ENCODE measurements around the gene FAM114A1. TPM values are rescaled to one million over a fixed set of nuclear protein-coding genes. Genes with fewer than 3 reads are reported as not detected.

FAM114A1 gene
- total and polyA plus RNA-seq, 2 of the 4 experiments (the other 2 are of a cell fraction): 135 to 649 TPM

DNA sequence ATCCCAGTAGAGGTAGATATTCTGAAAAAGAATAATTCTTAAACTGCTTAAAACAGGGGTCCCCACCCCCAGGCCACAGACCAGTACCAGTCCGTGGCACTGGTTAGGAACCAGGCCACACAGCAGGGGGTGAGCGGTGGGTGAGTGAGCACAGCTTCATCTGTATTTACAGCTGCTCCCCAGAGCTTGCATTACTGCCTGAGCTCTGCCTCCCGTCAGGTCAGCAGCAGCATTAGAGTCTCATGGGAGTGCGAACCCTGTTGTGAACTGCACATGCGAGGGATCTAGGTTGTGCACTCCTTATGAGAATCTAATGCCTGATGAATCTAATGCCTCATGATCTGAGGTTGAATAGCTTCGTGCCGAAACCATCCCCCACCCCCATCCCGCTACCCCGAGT is 76.8 kb downstream of the FAM114A1 start:
- Histone ChIP-seq H3K27ac (ENCODE audit: insufficient read depth, low read length) (peak overlapping the region; percentile 82), H4K5ac (ENCODE audit: low read depth, low read length) (peak overlapping the region; percentile 84), H2BK20ac (ENCODE audit: low read depth, low read length) (no peak overlapping the region), H2BK15ac (ENCODE audit: low read depth, low read length) (0 out of 3 replicates have a peak overlapping the region, but pooled peaks have one; percentile 17), H3K23ac (ENCODE audit: low read depth, low read length) (no peak overlapping the region), H3K18ac (ENCODE audit: low read depth, low read length) (peak overlapping the region; percentile 87), H2BK120ac (ENCODE audit: low read depth, low read length) (peak overlapping the region; percentile 51; the same call in 1 of the 2 replicates), H3K9me3 (ENCODE audit: control insufficient read depth, insufficient read depth, low read length) (no peaks in the 10 kb centered on the region), H3K36me3 (ENCODE audit: control insufficient read depth, insufficient read depth, low read length) (peaks cover 33% of the 10 kb centered on the region), H2AK9ac (replicated peaks; ENCODE audit: low read depth, low read length, poor library complexity) (no peak overlapping the region), H3K9ac (ENCODE audit: low read depth, low read length) (peak overlapping the region; percentile 10; the same call in 1 of the 2 replicates), H2AK5ac (ENCODE audit: low read depth, low read length) (peak overlapping the region; percentile 50; the same call in 1 of the 2 replicates), H4K20me1 (ENCODE audit: insufficient read depth, low read length) (no peaks in the 10 kb centered on the region), H3K27me3 (ENCODE audit: control insufficient read depth, insufficient read depth, low read length) (no peaks in the 10 kb centered on the region), H2BK5ac (ENCODE audit: low read depth, low read length, poor library complexity, severe bottlenecking) (peak overlapping the region; percentile 73), H2AFZ (replicated peaks; ENCODE audit: low read length, poor library complexity) (no peak overlapping the region), H3K9me1 (ENCODE audit: insufficient read depth, low read length) (peaks cover 9% of the 10 kb centered on the region), H3K56ac (ENCODE audit: extremely low read depth, insufficient read depth, low read length) (no peak overlapping the region), H3K4me1 (ENCODE audit: control insufficient read depth, insufficient read depth, low read length) (peaks cover 32% of the 10 kb centered on the region), H4K8ac (ENCODE audit: low read depth in 2 of 2, low read length in 2 of 2) (peak overlapping the region in 1 of 2 experiments; percentile 26; a peak in 1 of 4 replicates), H3K4me2 (ENCODE audit: low read depth, low read length) (no peak overlapping the region), H3K14ac (replicated peaks; ENCODE audit: low read depth, low read length) (peak overlapping the region; percentile 71; the same call in 1 of the 2 replicates), H3K79me1 (ENCODE audit: low read depth in 1 of 2, low read length in 2 of 2) (peaks cover 8 to 43% of the 10 kb centered on the region in 2 experiments; a peak in 3 of 4 replicates), H3K4me3 (ENCODE audit: insufficient read depth, low read depth, low read length) (no peak overlapping the region), H4K91ac (ENCODE audit: insufficient read depth, low read depth, low read length) (peak overlapping the region; percentile 73), H3K4ac (ENCODE audit: low read depth, low read length) (peak overlapping the region; percentile 36; the same call in 1 of the 2 replicates)
- TF ChIP-seq NFE2L2 (IDR thresholded peaks at IDR 0.05; ENCODE audit: low read depth, low read length): no peak
- no peak for TF ChIP-seq POLR2A (IDR thresholded peaks at IDR 0.05; ENCODE audit: low read depth, low read length)
- TF ChIP-seq RAD21 (IDR thresholded peaks at IDR 0.05; ENCODE audit: low read length): no peak
- TF ChIP-seq MAZ (IDR thresholded peaks at IDR 0.05; ENCODE audit: borderline replicate concordance, low read depth, low read length): no peak
- no peak for TF ChIP-seq RFX5 (IDR thresholded peaks at IDR 0.05; ENCODE audit: low read depth, low read length)
- TF ChIP-seq CTCF (conservative IDR thresholded peaks at IDR 0.05; ENCODE audit: low read depth, low read length): no peak
- no peak for TF ChIP-seq SMC3 (IDR thresholded peaks at IDR 0.05; ENCODE audit: low read depth, low read length)
- no peak for TF ChIP-seq CHD1 (IDR thresholded peaks at IDR 0.05; ENCODE audit: low read depth, low read length)
- TF ChIP-seq MXI1 (IDR thresholded peaks at IDR 0.05; ENCODE audit: borderline replicate concordance, low read depth, low read length): no peak
- TF ChIP-seq, protein P1, sequence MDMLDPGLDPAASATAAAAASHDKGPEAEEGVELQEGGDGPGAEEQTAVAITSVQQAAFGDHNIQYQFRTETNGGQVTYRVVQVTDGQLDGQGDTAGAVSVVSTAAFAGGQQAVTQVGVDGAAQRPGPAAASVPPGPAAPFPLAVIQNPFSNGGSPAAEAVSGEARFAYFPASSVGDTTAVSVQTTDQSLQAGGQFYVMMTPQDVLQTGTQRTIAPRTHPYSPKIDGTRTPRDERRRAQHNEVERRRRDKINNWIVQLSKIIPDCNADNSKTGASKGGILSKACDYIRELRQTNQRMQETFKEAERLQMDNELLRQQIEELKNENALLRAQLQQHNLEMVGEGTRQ (IDR thresholded peaks at IDR 0.05; ENCODE audit: low read depth, low read length): no peak
- no peak for TF ChIP-seq BHLHE40 (IDR thresholded peaks at IDR 0.05; ENCODE audit: low read depth, low read length)
- TF ChIP-seq FOS (IDR thresholded peaks at IDR 0.05; ENCODE audit: low read depth, low read length): no peak
- TF ChIP-seq RCOR1 (IDR thresholded peaks at IDR 0.05; ENCODE audit: insufficient replicate concordance, low read length): no peak
- TF ChIP-seq CEBPB (IDR thresholded peaks at IDR 0.05; ENCODE audit: low read depth, low read length): no peak
- no peak for TF ChIP-seq MAFK (IDR thresholded peaks at IDR 0.05; ENCODE audit: low read depth, low read length)
- TF ChIP-seq, protein P2, sequence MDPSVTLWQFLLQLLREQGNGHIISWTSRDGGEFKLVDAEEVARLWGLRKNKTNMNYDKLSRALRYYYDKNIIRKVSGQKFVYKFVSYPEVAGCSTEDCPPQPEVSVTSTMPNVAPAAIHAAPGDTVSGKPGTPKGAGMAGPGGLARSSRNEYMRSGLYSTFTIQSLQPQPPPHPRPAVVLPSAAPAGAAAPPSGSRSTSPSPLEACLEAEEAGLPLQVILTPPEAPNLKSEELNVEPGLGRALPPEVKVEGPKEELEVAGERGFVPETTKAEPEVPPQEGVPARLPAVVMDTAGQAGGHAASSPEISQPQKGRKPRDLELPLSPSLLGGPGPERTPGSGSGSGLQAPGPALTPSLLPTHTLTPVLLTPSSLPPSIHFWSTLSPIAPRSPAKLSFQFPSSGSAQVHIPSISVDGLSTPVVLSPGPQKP (IDR thresholded peaks at IDR 0.05; ENCODE audit: borderline replicate concordance, low read depth, low read length): no peak
- intact Hi-C loops (cut with micrococcal nuclease): no loop called here
- no TSS peak for BruUV-seq (replicated peaks)
- POLR2A ChIA-PET (ENCODE audit: unreplicated experiment): no interaction called here
- dilution Hi-C loops (cut with HindIII; ENCODE audit: low sequenced_read_pairs, unreplicated experiment): no loop called here
- WGBS, 2 experiments (ENCODE audit: extremely low coverage in 2 of 2, insufficient read length in 1 of 2): 100% methylated on average over 3 of the region's 9 CpGs; no CpG with 5 or more reads in 1 of the 2 experiments
- ATAC-seq (ENCODE audit: low read depth): no peak
- no peak for DNase-seq
- CTCF ChIA-PET: interaction anchor here (0.6 kb wide), 1 partner anchor 173 kb away, joined by 4 read pairs; no protein-coding TSS in a partner anchor
- in situ Hi-C loops (cut with MboI; ENCODE audit: low sequenced_read_pairs): no loop called here
